ENCODE results near the gene POP5. TPM values are rescaled to one million over a fixed set of nuclear protein-coding genes. Genes with fewer than 3 reads are reported as not detected.

POP5 gene
- total RNA-seq, 1 donor from 2014 or later = 39.3 TPM

Other genes starting within 250 kb of the POP5 start
- 6.4 TPM for gene MSI1, start 212.2 kb downstream of the POP5 start, total RNA-seq
- gene COX6A1, start 143.3 kb downstream of the POP5 start, total RNA-seq = 135 TPM
- gene TRIAP1, start 135.0 kb downstream of the POP5 start, total RNA-seq = 16.1 TPM
- 12.1 TPM for gene GATC, start 135.0 kb downstream of the POP5 start, total RNA-seq
- gene SRSF9, start 111.7 kb downstream of the POP5 start, total RNA-seq = 40.1 TPM
- 166 TPM for gene DYNLL1, start 85.3 kb downstream of the POP5 start, total RNA-seq
- gene COQ5, start 52.2 kb downstream of the POP5 start, total RNA-seq = 42.9 TPM
- 294 TPM for gene RNF10, start 47.0 kb downstream of the POP5 start, total RNA-seq
- 5.5 TPM for gene CABP1, start 59.2 kb upstream of the POP5 start, total RNA-seq
- gene MLEC, start 105.7 kb upstream of the POP5 start, total RNA-seq = 128 TPM
- gene UNC119B, start 129.1 kb upstream of the POP5 start, total RNA-seq = 14.0 TPM
- 108 TPM for gene ACADS, start 144.4 kb upstream of the POP5 start, total RNA-seq